Measurements from ENCODE around the gene CADM1.

GRCh38 chr11:115197433-115197832, 306.8 kb downstream of the CADM1 start:
- no peak for TF ChIP-seq CTCF (conservative IDR thresholded peaks at IDR 0.05; ENCODE audit: low read depth, low read length)
- TF ChIP-seq EZH2 (IDR thresholded peaks at IDR 0.05; ENCODE audit: borderline replicate concordance, low read depth, low read length, poor library complexity, severe bottlenecking): no peak
